GM11168 (cell line): ENCODE results near the gene SOST.
"Not testable (repeated sequence)": the region's sequence is repeated elsewhere in the genome, so short reads cannot be mapped to it uniquely, and the experiment has no call there.

Source experiments
- in situ Hi-C: fragments of 300-500 bp; cut with MboI; formaldehyde crosslinking; loops from one replicate; pipeline ENCODE4 v1.12.0; 2022; ENCODE audit warnings: low sequenced_read_pairs; ENCODE audit not compliant: unreplicated experiment

The SOST gene

GRCh38 chr17:43758497-43759174 is at the start of gene SOST:
Gene SOST, minus strand, starts transcription at chr17:43758791. Its CDS starts 50 bp downstream, at chr17:43758741.
- in situ Hi-C loops = no loop called here

GRCh38 chr17:43808076-43808475 is 49.5 kb upstream of the SOST start:
- in situ Hi-C loops = no loop called here

GRCh38 chr17:43805117-43805516 is 46.5 kb upstream of the SOST start:
- in situ Hi-C loops = no loop called here

GRCh38 chr17:43803758-43804157 is 45.2 kb upstream of the SOST start:
- in situ Hi-C loops = no loop called here

- in situ Hi-C loops = no loop called here
Observed at GRCh38 chr17:43801844-43802243, 43.3 kb upstream of the SOST start.

- in situ Hi-C loops = no loop called here
Observed at GRCh38 chr17:43800736-43801135, 42.1 kb upstream of the SOST start.

- in situ Hi-C loops = no loop called here
Observed at GRCh38 chr17:43799047-43799446, 40.5 kb upstream of the SOST start.

GRCh38 chr17:43798024-43798423 is 39.4 kb upstream of the SOST start:
- in situ Hi-C loops = not testable (repeated sequence)

GRCh38 chr17:43792668-43793067 is 34.1 kb upstream of the SOST start:
- in situ Hi-C loops = not testable (repeated sequence)

- in situ Hi-C loops = no loop called here
Observed at GRCh38 chr17:43791589-43791988, 33.0 kb upstream of the SOST start.

GRCh38 chr17:43790311-43790940 is 31.8 kb upstream of the SOST start:
- in situ Hi-C loops = no loop called here

GRCh38 chr17:43789482-43789881 is 30.9 kb upstream of the SOST start:
- in situ Hi-C loops = no loop called here

- in situ Hi-C loops = no loop called here
Observed at GRCh38 chr17:43788540-43788939, 29.9 kb upstream of the SOST start.

- in situ Hi-C loops = no loop called here
Observed at GRCh38 chr17:43787728-43788127, 29.1 kb upstream of the SOST start.

GRCh38 chr17:43784628-43785101 is 26.1 kb upstream of the SOST start:
- in situ Hi-C loops = no loop called here

- in situ Hi-C loops = no loop called here
Observed at GRCh38 chr17:43784068-43784467, 25.5 kb upstream of the SOST start.

GRCh38 chr17:43782913-43783680 is 24.5 kb upstream of the SOST start:
- in situ Hi-C loops = no loop called here

GRCh38 chr17:43780135-43780534 is 21.5 kb upstream of the SOST start, which contains the start of gene CFAP97D1:
Gene CFAP97D1, plus strand, starts transcription at chr17:43780435. Its CDS starts 28 bp downstream, at chr17:43780463.
- in situ Hi-C loops = no loop called here

GRCh38 chr17:43779145-43780125 is 20.8 kb upstream of the SOST start:
- in situ Hi-C loops = no loop called here
